ENCODE measurements around the gene ESYT1.

The ESYT1 gene

GRCh38 chr12:56128670-56129205, 671 bp downstream of the ESYT1 start:
- DNase-seq (ENCODE audit: low read depth in 2 of 2, low spot score in 1 of 2) = no peak

- DNase-seq (ENCODE audit: low read depth in 2 of 2, low spot score in 1 of 2) = peak in 1 of 2 donors; percentile 73
These were observed 1.3 kb downstream of the ESYT1 start for GRCh38 chr12:56129206-56129941.

GRCh38 chr12:56129942-56130495, 2.0 kb downstream of the ESYT1 start:
- no peak for DNase-seq (ENCODE audit: low read depth in 2 of 2, low spot score in 1 of 2)

GRCh38 chr12:56130876-56131275, 2.8 kb downstream of the ESYT1 start:
- DNase-seq (ENCODE audit: low read depth in 2 of 2, low spot score in 1 of 2) = no peak

DNA sequence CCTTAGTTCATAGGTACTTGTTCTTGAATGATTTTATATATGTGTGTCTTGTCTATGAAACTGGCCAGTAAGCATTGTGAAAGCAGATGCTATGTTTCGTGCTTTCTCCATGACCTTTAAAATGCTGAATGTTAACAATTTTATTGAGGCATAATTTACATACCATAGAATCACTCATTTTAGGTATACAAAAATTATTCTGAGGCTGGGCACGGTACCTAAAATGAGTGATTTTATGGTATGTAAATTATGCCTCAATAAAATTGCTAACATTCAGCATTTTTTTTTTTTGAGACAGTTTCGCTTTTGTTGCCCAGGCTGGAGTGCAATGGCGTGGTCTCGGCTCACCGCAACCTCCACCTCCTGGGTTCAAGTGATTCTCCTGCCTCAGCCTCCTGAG, 6.8 kb downstream of the ESYT1 start:
- no peak for DNase-seq (ENCODE audit: low read depth in 2 of 2, low spot score in 1 of 2)

DNA sequence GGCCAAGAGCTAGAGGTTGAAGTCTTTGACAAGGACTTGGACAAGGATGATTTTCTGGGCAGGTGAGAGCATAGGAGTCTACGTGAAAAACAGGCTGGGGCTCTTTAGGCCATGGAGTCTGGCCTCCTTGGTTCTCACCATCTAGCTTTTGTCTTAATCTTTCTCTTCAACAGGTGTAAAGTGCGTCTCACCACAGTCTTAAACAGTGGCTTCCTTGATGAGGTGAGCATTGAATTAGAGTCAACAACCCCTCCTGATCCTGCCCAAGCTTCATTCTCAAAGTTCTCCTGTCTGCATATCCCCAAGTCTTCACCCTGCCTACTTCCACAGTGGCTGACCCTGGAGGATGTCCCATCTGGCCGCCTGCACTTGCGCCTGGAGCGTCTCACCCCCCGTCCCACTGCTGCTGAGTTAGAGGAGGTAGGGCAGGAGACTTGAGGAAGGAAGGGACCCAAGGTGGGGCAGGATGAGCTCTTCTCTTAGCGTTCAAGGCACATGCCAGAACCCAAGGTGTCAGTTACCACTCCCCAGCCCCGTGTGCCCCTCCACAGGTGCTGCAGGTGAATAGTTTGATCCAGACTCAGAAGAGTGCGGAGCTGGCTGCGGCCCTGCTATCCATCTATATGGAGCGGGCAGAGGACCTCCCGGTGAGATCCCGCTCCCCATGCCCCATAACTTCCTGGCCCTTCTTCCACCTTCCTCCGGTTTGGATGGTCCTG, 9.9 kb downstream of the ESYT1 start:
- DNase-seq (ENCODE audit: low read depth in 2 of 2, low spot score in 1 of 2) = no peak

- DNase-seq (ENCODE audit: low read depth in 2 of 2, low spot score in 1 of 2) = no peak
These were observed 14.1 kb downstream of the ESYT1 start for GRCh38 chr12:56141946-56142784.

- no peak for DNase-seq (ENCODE audit: low read depth in 2 of 2, low spot score in 1 of 2)
These were observed 15.2 kb downstream of the ESYT1 start for GRCh38 chr12:56143217-56143616.

DNA sequence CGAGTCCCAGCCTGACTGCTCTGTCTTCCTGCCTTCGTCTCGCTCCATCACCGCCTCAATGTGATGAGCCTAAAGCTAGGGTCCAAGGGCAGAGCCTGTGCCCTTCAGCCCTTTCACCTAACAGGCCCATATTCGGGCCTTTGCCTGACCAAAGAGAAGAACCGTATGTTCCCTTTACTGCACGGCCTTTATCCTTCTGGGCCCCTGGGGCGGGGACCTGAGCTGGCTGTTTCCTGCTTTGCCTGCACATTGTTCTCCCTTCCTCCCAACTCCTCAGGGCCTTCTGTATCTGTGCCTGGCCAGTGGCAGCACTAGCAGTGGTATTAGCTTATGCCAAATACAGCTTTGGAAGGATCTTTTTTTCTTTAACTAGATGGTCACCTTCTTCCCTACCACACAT, 15.8 kb downstream of the ESYT1 start:
- no peak for DNase-seq (ENCODE audit: low read depth in 2 of 2, low spot score in 1 of 2)

- no peak for DNase-seq (ENCODE audit: low read depth in 2 of 2, low spot score in 1 of 2)
These were observed 17.1 kb downstream of the ESYT1 start for GRCh38 chr12:56145217-56145616.

DNA sequence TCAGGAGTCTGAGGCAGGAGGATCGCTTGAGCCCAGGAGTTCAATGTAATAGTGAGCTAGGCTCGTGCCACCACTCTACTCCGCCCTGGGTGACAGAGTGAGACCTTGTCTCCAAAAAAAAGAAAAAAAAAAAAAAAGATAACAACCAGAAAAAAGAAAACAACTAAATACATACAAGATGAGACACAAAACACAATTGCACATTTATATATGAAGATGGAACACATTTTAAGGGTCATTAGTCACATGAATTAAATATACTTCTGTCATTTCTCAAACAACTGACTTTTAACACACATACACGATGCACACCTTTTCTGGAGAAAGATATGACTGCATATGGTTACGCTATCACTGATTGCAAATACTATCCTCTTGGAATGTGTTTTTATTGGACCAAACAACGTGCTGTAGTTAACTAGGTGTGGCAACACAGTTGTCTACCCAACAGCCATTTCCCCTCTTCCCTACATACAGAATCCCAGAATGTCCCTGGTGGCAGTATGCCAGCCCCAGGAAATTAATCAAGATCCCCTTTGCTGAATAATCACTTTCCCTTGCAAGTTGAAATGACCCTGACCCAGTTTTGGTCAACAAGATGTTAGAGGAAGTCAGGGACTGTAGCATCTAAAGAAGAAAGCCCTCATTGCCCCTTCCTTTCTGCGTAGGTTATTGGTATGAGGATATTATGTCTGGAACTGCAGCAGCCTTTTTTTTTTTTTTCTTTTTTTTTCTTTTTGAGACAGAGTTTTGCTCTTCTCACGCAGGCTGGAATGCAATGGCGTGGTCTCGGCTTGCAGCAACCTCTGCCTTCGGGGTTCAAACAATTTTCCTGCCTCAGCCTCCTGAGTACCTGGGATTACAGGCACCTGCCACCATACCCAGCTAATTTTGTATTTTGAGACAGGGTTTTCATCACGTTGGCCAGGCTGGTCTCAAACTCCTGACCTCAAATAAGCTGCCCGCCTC, 18.7 kb downstream of the ESYT1 start:
- no peak for DNase-seq (ENCODE audit: low read depth in 2 of 2, low spot score in 1 of 2)

- DNase-seq (ENCODE audit: low read depth in 2 of 2, low spot score in 1 of 2) = no peak
These were observed 22.5 kb downstream of the ESYT1 start for GRCh38 chr12:56150563-56150962.

DNA sequence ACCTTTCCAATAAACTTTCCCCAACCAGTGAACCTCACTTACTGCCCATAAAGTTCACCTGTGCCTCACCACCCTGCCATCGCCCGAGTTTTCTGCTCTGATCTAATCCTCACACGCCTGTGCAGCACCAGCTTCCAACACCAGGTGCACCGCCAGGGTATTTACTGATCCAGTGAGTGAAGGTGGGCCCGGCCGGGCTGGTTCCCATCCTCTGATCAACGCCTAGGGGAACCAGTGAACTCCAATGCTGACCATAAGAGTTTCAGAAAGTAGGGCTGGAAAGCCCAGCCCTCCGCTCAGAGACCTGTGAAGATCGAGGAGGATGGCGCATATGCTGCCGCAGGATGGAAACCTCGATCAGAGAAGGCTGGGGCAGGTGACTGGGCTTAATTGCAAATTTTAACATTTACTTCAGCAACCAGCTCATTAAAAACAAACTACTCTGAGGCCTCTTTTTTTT, 23.6 kb downstream of the ESYT1 start:
- peak; percentile 24 to 28 for DNase-seq (ENCODE audit: low read depth in 2 of 2, low spot score in 1 of 2)

DNA sequence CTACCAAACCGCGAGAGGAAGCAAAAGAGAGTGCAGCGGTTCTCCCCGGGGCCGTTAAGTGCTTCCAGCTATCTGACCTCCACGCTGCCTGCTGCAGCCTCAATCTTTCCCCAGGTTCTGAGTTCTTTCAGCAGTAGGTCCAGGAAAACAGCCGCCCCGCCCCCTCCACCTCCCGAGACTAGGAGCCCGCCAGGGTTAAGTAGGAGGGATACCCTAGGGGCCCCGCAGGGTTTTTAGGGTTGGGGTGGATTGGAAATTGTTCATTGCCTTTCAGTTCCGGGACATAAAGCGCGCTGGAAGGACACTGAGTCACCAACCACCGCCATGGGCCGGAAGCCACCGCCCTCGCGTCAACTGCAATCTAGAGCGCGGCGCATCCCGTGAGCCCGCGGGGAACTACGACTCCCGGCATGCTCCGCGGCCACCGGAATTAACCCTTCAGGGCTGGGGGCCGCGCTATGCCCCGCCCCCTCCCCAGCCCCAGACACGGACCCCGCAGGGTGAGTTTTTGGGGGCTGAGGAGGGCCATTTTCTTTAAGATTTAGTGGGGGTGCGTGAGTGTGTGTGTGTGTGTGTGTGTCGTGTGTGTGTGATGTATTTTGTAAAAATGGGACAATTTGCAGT, 24.2 kb downstream of the ESYT1 start, which contains the start of gene MYL6B:
Gene MYL6B (plus strand): TSS at position 456 of the 624 bp plus-strand sequence. CDS start 1,332 bp downstream, outside the sequence.
- peak; percentile 83 to 88 for DNase-seq (ENCODE audit: low read depth in 2 of 2, low spot score in 1 of 2)

GRCh38 chr12:56152756-56153677, 24.9 kb downstream of the ESYT1 start:
- no peak for DNase-seq (ENCODE audit: low read depth in 2 of 2, low spot score in 1 of 2)

DNA sequence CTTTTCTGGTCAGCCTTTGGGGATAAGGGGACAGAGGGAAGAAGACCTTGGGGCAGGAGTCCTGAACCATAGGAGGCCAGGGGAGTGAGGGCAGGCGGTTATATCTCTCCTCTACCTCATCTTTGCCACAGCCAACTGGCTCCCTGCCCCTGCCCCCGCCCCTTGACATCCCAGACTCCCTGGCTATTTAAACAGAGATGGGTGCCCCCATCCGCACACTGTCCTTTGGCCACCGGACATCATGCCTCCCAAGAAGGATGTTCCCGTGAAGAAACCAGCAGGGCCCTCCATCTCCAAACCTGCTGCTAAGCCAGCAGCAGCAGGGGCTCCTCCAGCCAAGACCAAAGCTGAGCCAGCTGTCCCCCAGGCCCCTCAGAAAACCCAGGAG, 25.6 kb downstream of the ESYT1 start:
- DNase-seq (ENCODE audit: low read depth in 2 of 2, low spot score in 1 of 2) = no peak

DNA sequence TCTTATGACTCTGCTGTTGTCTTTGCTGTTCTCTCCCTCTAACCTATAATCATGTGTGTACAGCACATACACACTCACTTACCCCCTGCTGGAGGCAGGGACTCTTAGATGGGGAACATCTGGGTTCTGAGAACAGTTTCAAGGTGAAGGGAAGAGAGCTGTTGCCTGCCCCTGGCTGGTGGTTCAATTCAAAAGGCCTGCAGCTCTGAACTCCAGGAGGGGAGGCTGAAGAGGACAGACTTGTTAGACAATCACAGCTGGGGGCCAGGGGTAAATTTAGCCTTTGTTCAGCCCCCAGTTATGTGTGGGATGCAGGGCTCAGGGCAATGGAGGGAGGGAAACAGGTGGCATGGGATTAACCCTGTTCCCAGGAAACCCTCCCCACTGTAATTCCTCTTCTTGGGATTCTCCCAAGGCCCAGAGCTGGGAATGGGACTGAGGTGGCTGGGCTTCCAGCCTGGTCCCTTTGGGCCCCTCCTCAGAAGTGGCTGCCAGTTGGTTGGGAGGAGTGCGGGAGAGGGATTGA, 26.2 kb downstream of the ESYT1 start:
- DNase-seq (ENCODE audit: low read depth in 2 of 2, low spot score in 1 of 2) = no peak

DNA sequence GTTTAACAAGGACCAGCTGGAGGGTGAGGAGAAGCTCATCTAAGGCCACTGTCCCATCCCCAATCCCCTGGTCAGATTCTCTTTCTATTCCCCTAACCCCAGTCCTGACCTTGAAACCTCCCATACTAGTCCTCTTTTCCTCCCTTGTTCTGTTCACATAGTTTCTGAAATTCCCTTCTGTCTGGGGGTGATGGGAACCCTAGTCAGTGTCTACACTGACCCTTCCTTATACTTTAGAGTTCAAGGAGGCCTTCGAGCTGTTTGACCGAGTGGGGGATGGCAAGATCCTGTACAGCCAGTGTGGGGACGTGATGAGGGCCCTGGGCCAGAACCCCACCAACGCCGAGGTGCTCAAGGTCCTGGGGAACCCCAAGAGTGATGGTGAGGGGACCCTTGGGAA, 26.8 kb downstream of the ESYT1 start:
- DNase-seq (ENCODE audit: low read depth in 2 of 2, low spot score in 1 of 2) = no peak

Data from stimulated activated CD8-positive, alpha-beta memory T cell treated with anti-CD3 and anti-CD28 coated beads, Interleukin-4, amount 100 ng/mL, for 4 hours (primary cell).